GM04504 (cell line): ENCODE measurements around the gene MST1R.
A peak's percentile ranks its signal among the peaks of the same experiment; 100 is the strongest.

Experiments used
- DNase-seq: peaks from one replicate; pipeline ENCODE4 v3.0.0-alpha.2; 2012; ENCODE audit warnings: low read depth

Gene MST1R

GRCh38 chr3:49839193-49839809 is 64.4 kb downstream of the MST1R start:
- peak; percentile 59 for DNase-seq
